ENCODE measurements around the gene GLT8D2. TPM values are rescaled to one million over a fixed set of nuclear protein-coding genes. Genes with fewer than 3 reads are reported as not detected.

The GLT8D2 gene
- total RNA-seq, 5 donors from 2014 or later (not counting 1 experiment from before 2014, with no cell fraction given), result 0.29 TPM; not detected in 4

GRCh38 chr12:104083769-104084475 lies 33.9 kb upstream of the GLT8D2 start:
- Mint-ChIP-seq H3K4me3 (no peak overlapping the region), H3K4me1 (peaks cover 0 to 9% (median 6%) of the 10 kb centered on the region in 3 donors), H3K27me3 (no peaks in the 10 kb centered on the region), H3K36me3 (peaks cover 46% of the 10 kb centered on the region), H3K27ac (no peak overlapping the region), H3K9me3 (no peaks in the 10 kb centered on the region)
- no peaks in the 10 kb centered on the region for H3K4me1 ChIP-seq (ENCODE audit: control insufficient read depth in 1 of 2, extremely low read depth in 1 of 2, insufficient read depth in 2 of 2, low read length in 2 of 2)
- no peak overlapping the region for H3K4me3 ChIP-seq (ENCODE audit: control insufficient read depth in 1 of 2, extremely low read depth in 1 of 2, low read length in 1 of 2)
- no peaks in the 10 kb centered on the region for H3K27me3 ChIP-seq (replicated peaks in 1 of 2; ENCODE audit: control insufficient read depth in 2 of 2, extremely low read depth in 1 of 2, insufficient read depth in 2 of 2, low read length in 1 of 2)
- H3K9me3 ChIP-seq, result no peaks in the 10 kb centered on the region
- ATAC-seq (replicated peaks in 1 of 4) (no peak), DNase-seq (no peak)
- no peak overlapping the region for H3K27ac ChIP-seq (ENCODE audit: low read length)
- CTCF ChIA-PET, result no interaction called here
- peaks cover 9 to 72% of the 10 kb centered on the region in 2 donors for H3K36me3 ChIP-seq (ENCODE audit: control insufficient read depth in 2 of 2, extremely low read depth in 1 of 2, insufficient read depth in 1 of 2, low read length in 1 of 2)
- WGBS (ENCODE audit: insufficient coverage), result 28% methylated on average over 3 of the region's 8 CpGs
- POLR2A ChIA-PET, result no interaction called here

DNA sequence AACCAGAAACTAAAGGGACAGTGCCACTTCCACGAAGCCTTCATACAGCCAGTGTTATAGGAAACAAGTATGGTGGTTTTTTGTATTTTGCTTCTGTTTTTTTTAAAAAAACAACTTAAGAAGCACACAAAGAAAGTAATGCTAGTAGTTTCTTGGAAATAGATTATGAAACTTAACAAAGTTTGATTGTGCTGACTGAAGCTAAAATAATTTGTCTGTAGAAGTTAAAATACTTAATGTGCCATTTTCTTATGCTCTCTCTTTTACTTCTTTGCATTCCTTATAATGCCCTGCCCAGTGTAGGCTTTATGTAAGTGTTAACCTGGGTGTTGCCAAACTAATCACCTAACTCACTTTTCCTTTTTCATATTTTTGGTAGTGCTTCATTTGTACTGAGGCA lies 30.8 kb upstream of the GLT8D2 start:
- Histone ChIP-seq H3K4me1 (ENCODE audit: control insufficient read depth in 1 of 2, extremely low read depth in 1 of 2, insufficient read depth in 2 of 2, low read length in 2 of 2) (no peaks in the 10 kb centered on the region), H3K36me3 (ENCODE audit: control insufficient read depth in 2 of 2, extremely low read depth in 1 of 2, insufficient read depth in 1 of 2, low read length in 1 of 2) (peaks cover 6 to 53% of the 10 kb centered on the region in 2 donors), H3K27me3 (replicated peaks in 1 of 2; ENCODE audit: control insufficient read depth in 2 of 2, extremely low read depth in 1 of 2, insufficient read depth in 2 of 2, low read length in 1 of 2) (no peaks in the 10 kb centered on the region), H3K27ac (ENCODE audit: low read length) (no peak overlapping the region), H3K9me3 (no peaks in the 10 kb centered on the region), H3K4me3 (ENCODE audit: control insufficient read depth in 1 of 2, extremely low read depth in 1 of 2, low read length in 1 of 2) (no peak overlapping the region)
- peaks cover 53% of the 10 kb centered on the region for H3K36me3 Mint-ChIP-seq
- H3K4me3 Mint-ChIP-seq, result no peak overlapping the region
- H3K4me1 Mint-ChIP-seq, result peaks cover 19 to 22% (median 19%) of the 10 kb centered on the region in 3 donors
- ATAC-seq (replicated peaks in 1 of 4), result no peak
- DNase-seq, result no peak
- H3K9me3 Mint-ChIP-seq, result no peaks in the 10 kb centered on the region
- H3K27ac Mint-ChIP-seq, result no peak overlapping the region
- WGBS (ENCODE audit: insufficient coverage), result no CpG with 5 or more reads among the region's 1 CpG
- POLR2A ChIA-PET, result no interaction called here
- no peaks in the 10 kb centered on the region for H3K27me3 Mint-ChIP-seq
- CTCF ChIA-PET, result interaction anchor here in 1 of 2 donors (0.7 kb wide), 1 partner anchor 185 kb away, joined by 4 read pairs; no protein-coding TSS in a partner anchor

DNA sequence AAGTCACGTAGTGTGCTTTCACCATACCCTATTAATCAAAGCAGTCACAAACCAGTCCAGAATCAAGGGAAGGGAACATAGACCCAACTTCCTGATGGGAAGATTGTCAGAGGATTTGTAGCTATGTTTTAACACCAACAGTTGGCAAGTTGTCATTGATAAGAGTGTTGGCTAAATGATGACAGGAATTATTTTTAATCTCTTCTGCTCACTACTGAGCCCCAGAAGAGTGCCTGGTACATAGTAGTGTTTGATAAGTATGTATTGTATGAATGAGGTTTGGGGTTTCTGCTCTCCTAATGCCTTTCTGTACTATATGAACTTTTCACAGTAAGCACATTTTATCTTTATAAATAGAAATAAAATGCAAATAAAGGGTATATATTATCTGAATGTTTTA lies 29.0 kb upstream of the GLT8D2 start:
- Histone ChIP-seq H3K36me3 (ENCODE audit: control insufficient read depth in 2 of 2, extremely low read depth in 1 of 2, insufficient read depth in 1 of 2, low read length in 1 of 2) (peaks cover 5 to 47% of the 10 kb centered on the region in 2 donors), H3K27me3 (replicated peaks in 1 of 2; ENCODE audit: control insufficient read depth in 2 of 2, extremely low read depth in 1 of 2, insufficient read depth in 2 of 2, low read length in 1 of 2) (no peaks in the 10 kb centered on the region), H3K27ac (ENCODE audit: low read length) (no peak overlapping the region), H3K4me1 (ENCODE audit: control insufficient read depth in 1 of 2, extremely low read depth in 1 of 2, insufficient read depth in 2 of 2, low read length in 2 of 2) (no peaks in the 10 kb centered on the region), H3K4me3 (ENCODE audit: control insufficient read depth in 1 of 2, extremely low read depth in 1 of 2, low read length in 1 of 2) (no peak overlapping the region), H3K9me3 (no peaks in the 10 kb centered on the region)
- H3K27ac Mint-ChIP-seq, result no peak overlapping the region
- CTCF ChIA-PET, result interaction anchor here (0.9 to 2.3 kb wide), 2 partner anchors 9 to 30 kb away, joined by 3 to 5 read pairs; no protein-coding TSS in a partner anchor
- no peak for DNase-seq
- H3K36me3 Mint-ChIP-seq, result peaks cover 45% of the 10 kb centered on the region
- H3K9me3 Mint-ChIP-seq, result no peaks in the 10 kb centered on the region
- H3K27me3 Mint-ChIP-seq, result no peaks in the 10 kb centered on the region
- H3K4me1 Mint-ChIP-seq, result peaks cover 23 to 25% (median 25%) of the 10 kb centered on the region in 3 donors
- no CpG with 5 or more reads among the region's 1 CpG for whole genome bisulfite sequencing (ENCODE audit: insufficient coverage)
- no peak for ATAC-seq (replicated peaks in 1 of 4)
- no peak overlapping the region for H3K4me3 Mint-ChIP-seq
- POLR2A ChIA-PET, result no interaction called here

- WGBS (ENCODE audit: insufficient coverage), result no CpG with 5 or more reads among the region's 1 CpG
- POLR2A ChIA-PET, result no interaction called here
- H3K9me3 Mint-ChIP-seq, result no peaks in the 10 kb centered on the region
These were observed 23.7 kb upstream of the GLT8D2 start for GRCh38 chr12:104073699-104074098.

GRCh38 chr12:104072099-104072498 lies 22.1 kb upstream of the GLT8D2 start:
- Histone ChIP-seq H3K4me3 (ENCODE audit: control insufficient read depth in 1 of 2, extremely low read depth in 1 of 2, low read length in 1 of 2) (no peak overlapping the region), H3K36me3 (ENCODE audit: control insufficient read depth in 2 of 2, extremely low read depth in 1 of 2, insufficient read depth in 1 of 2, low read length in 1 of 2) (peaks cover 0 to 24% of the 10 kb centered on the region in 2 donors), H3K27ac (ENCODE audit: low read length) (no peak overlapping the region), H3K27me3 (replicated peaks in 1 of 2; ENCODE audit: control insufficient read depth in 2 of 2, extremely low read depth in 1 of 2, insufficient read depth in 2 of 2, low read length in 1 of 2) (no peaks in the 10 kb centered on the region), H3K4me1 (ENCODE audit: control insufficient read depth in 1 of 2, extremely low read depth in 1 of 2, insufficient read depth in 2 of 2, low read length in 2 of 2) (no peaks in the 10 kb centered on the region), H3K9me3 (no peaks in the 10 kb centered on the region)
- no peak for DNase-seq
- H3K27me3 Mint-ChIP-seq, result no peaks in the 10 kb centered on the region
- ChIA-PET POLR2A (no interaction called here), CTCF (no interaction called here)
- H3K36me3 Mint-ChIP-seq, result peaks cover 29% of the 10 kb centered on the region
- H3K4me3 Mint-ChIP-seq, result no peak overlapping the region
- H3K9me3 Mint-ChIP-seq, result no peaks in the 10 kb centered on the region
- H3K4me1 Mint-ChIP-seq, result peaks cover 25 to 35% (median 29%) of the 10 kb centered on the region in 3 donors
- WGBS (ENCODE audit: insufficient coverage), result 100% methylated on average over 2 of the region's 2 CpGs
- ATAC-seq (replicated peaks in 1 of 4), result no peak
- no peak overlapping the region for H3K27ac Mint-ChIP-seq

More at GRCh38 chr12:104073699-104074098, 23.7 kb upstream of the GLT8D2 start:
- Mint-ChIP-seq H3K27ac (no peak overlapping the region), H3K4me3 (no peak overlapping the region), H3K36me3 (peaks cover 26% of the 10 kb centered on the region), H3K4me1 (peaks cover 21 to 28% (median 25%) of the 10 kb centered on the region in 3 donors), H3K27me3 (no peaks in the 10 kb centered on the region)
- Histone ChIP-seq H3K4me3 (ENCODE audit: control insufficient read depth in 1 of 2, extremely low read depth in 1 of 2, low read length in 1 of 2) (no peak overlapping the region), H3K36me3 (ENCODE audit: control insufficient read depth in 2 of 2, extremely low read depth in 1 of 2, insufficient read depth in 1 of 2, low read length in 1 of 2) (peaks cover 0 to 17% of the 10 kb centered on the region in 2 donors), H3K27me3 (replicated peaks in 1 of 2; ENCODE audit: control insufficient read depth in 2 of 2, extremely low read depth in 1 of 2, insufficient read depth in 2 of 2, low read length in 1 of 2) (no peaks in the 10 kb centered on the region), H3K4me1 (ENCODE audit: control insufficient read depth in 1 of 2, extremely low read depth in 1 of 2, insufficient read depth in 2 of 2, low read length in 2 of 2) (no peaks in the 10 kb centered on the region), H3K27ac (ENCODE audit: low read length) (no peak overlapping the region), H3K9me3 (no peaks in the 10 kb centered on the region)
- CTCF ChIA-PET, result no interaction called here
- no peak for ATAC-seq (replicated peaks in 1 of 4)
- no peak for DNase-seq

- peaks cover 13 to 16% of the 10 kb centered on the region in 2 experiments for H3K4me1 ChIP-seq (ENCODE audit: control insufficient read depth in 1 of 2, extremely low read depth in 1 of 2, insufficient read depth in 2 of 2, low read length in 2 of 2)
- no peaks in the 10 kb centered on the region for H3K9me3 ChIP-seq
- CTCF ChIA-PET, result interaction anchor here in 1 of 2 donors (1.0 to 2.2 kb wide), 2 partner anchors 44 to 94 kb away, joined by 3 to 12 read pairs; no protein-coding TSS in a partner anchor
- peak overlapping the region; percentile 76 to 95 (median 89) for H3K4me3 Mint-ChIP-seq
- H3K9me3 Mint-ChIP-seq, result no peaks in the 10 kb centered on the region
- H3K27me3 Mint-ChIP-seq, result peaks cover 3 to 14% of the 10 kb centered on the region in 2 donors
- H3K36me3 Mint-ChIP-seq, result peaks cover 15% of the 10 kb centered on the region
- 5% methylated on average over 30 of the region's 41 CpGs for WGBS (ENCODE audit: insufficient coverage)
- H3K4me3 ChIP-seq (ENCODE audit: control insufficient read depth in 1 of 2, extremely low read depth in 1 of 2, low read length in 1 of 2), result peak overlapping the region; percentile 92
- H3K27ac Mint-ChIP-seq, result peak overlapping the region; percentile 53 to 80
- H3K27me3 ChIP-seq (replicated peaks in 1 of 2; ENCODE audit: control insufficient read depth in 2 of 2, extremely low read depth in 1 of 2, insufficient read depth in 2 of 2, low read length in 1 of 2), result peaks cover 0 to 13% of the 10 kb centered on the region in 2 experiments
- DNase-seq (no peak), ATAC-seq (replicated peaks in 1 of 4) (no peak)
- peaks cover 0 to 8% of the 10 kb centered on the region in 2 donors for H3K36me3 ChIP-seq (ENCODE audit: control insufficient read depth in 2 of 2, extremely low read depth in 1 of 2, insufficient read depth in 1 of 2, low read length in 1 of 2)
- POLR2A ChIA-PET, result interaction anchor here in 1 of 2 donors (0.6 kb wide), 1 partner anchor 1101 kb away, joined by 3 read pairs; no protein-coding TSS in a partner anchor
- H3K4me1 Mint-ChIP-seq, result peaks cover 25 to 31% (median 27%) of the 10 kb centered on the region in 3 donors
- no peak overlapping the region for H3K27ac ChIP-seq (ENCODE audit: low read length)
These were observed 14.9 kb upstream of the GLT8D2 start for GRCh38 chr12:104064842-104065427.
